ENCODE data around the gene NRDC. TPM values are rescaled to one million over a fixed set of nuclear protein-coding genes. Genes with fewer than 3 reads are reported as not detected.

Gene NRDC
- total and polyA plus RNA-seq, 2 experiments from 2014 or later, result 129 to 217 TPM

GRCh38 chr1:51847294-51847920, 31.1 kb downstream of the NRDC start:
- H3K4me1 Mint-ChIP-seq, result peaks cover 27% of the 10 kb centered on the region
- H3K27ac Mint-ChIP-seq, result no peak overlapping the region
- H3K36me3 Mint-ChIP-seq (ENCODE audit: low read depth), result peaks cover 28% of the 10 kb centered on the region
- H3K36me3 ChIP-seq (ENCODE audit: insufficient read depth), result no peaks in the 10 kb centered on the region
- H2AFZ ChIP-seq, result no peak overlapping the region
- H3K4me3 ChIP-seq, result no peak overlapping the region
- H3K4me3 Mint-ChIP-seq, result no peak overlapping the region
- no peaks in the 10 kb centered on the region for H3F3A ChIP-seq (replicated peaks; ENCODE audit: low read depth)
- DNase-seq (ENCODE audit: low spot score), result no peak
- H3K27me3 ChIP-seq (ENCODE audit: insufficient read depth), result no peaks in the 10 kb centered on the region
- H3K79me2 ChIP-seq (replicated peaks; ENCODE audit: insufficient read depth), result peaks cover 73% of the 10 kb centered on the region
- H3K4me2 ChIP-seq, result no peak overlapping the region
- peaks cover 2% of the 10 kb centered on the region for H3K27me3 Mint-ChIP-seq (ENCODE audit: insufficient read depth, low read depth, poor library complexity)
- 0 out of 2 replicates have a peak, but pooled peaks cover 5% of the 10 kb centered on the region for H4K20me1 ChIP-seq (replicated peaks; ENCODE audit: insufficient read depth)
- TF ChIP-seq ETS1 (IDR thresholded peaks at IDR 0.05), result no peak
- TF ChIP-seq POLR2AphosphoS5 (IDR thresholded peaks at IDR 0.05; ENCODE audit: low read depth), result no peak
- TF ChIP-seq STAT1 (IDR thresholded peaks at IDR 0.05; ENCODE audit: unreplicated experiment), result no peak
- TF ChIP-seq NANOG (IDR thresholded peaks at IDR 0.05; ENCODE audit: borderline replicate concordance), result no peak
- no peak for TF ChIP-seq EZH2 (IDR thresholded peaks at IDR 0.05; ENCODE audit: low read depth, unreplicated experiment)
- no peak for TF ChIP-seq ZNF114 (CRISPR knock-in tag; IDR thresholded peaks at IDR 0.05)
- TF ChIP-seq EZH2phosphoT487 (IDR thresholded peaks at IDR 0.05; ENCODE audit: unreplicated experiment), result no peak
- no peak for TF ChIP-seq ZNF462 (CRISPR knock-in tag; IDR thresholded peaks at IDR 0.05)
- TF ChIP-seq CTCF (conservative IDR thresholded peaks at IDR 0.05; ENCODE audit: low read depth in 2 of 2), result no peak
- TF ChIP-seq ZNF331 (CRISPR knock-in tag; IDR thresholded peaks at IDR 0.05; ENCODE audit: low read depth), result no peak
- TF ChIP-seq CREB1 (CRISPR knock-in tag; IDR thresholded peaks at IDR 0.05; ENCODE audit: low read depth), result no peak
- TF ChIP-seq REST (IDR thresholded peaks at IDR 0.05; ENCODE audit: unreplicated experiment), result no peak
- no peak for ATAC-seq
- H3K4me1 ChIP-seq (ENCODE audit: insufficient read depth), result peaks cover 18% of the 10 kb centered on the region
- no peak overlapping the region for H3K27ac ChIP-seq (ENCODE audit: low read depth)
- H3K9me2 ChIP-seq (ENCODE audit: insufficient read depth), result no peaks in the 10 kb centered on the region; the same call in 1 of the 2 replicates
- H3K9me3 Mint-ChIP-seq, result peaks cover 10% of the 10 kb centered on the region

Data from GM23338 (cell line).